GM12878 (cell line): Measurements from ENCODE around the gene EMILIN2.
"Not testable (repeated sequence)": the region's sequence is repeated elsewhere in the genome, so short reads cannot be mapped to it uniquely, and the experiment has no call there.

ENCODE experiments used
- GABPA ChIP-seq: IDR thresholded peaks from 2 replicates; pipeline ENCODE4 v1.6.1; 2014; ENCODE audit warnings: antibody characterized with exemption, low read depth, mild to moderate bottlenecking, inconsistent platforms
- NRF1 ChIP-seq: conservative IDR thresholded peaks from 2 replicates; pipeline ENCODE4 v1.6.1; 2011; ENCODE audit warnings: mild to moderate bottlenecking, low read depth, low read length, improper control_type of control experiment
- ZNF622 ChIP-seq: fragments of 450-650 bp; IDR thresholded peaks from 2 replicates; pipeline ENCODE4 v1.6.1; 2017; ENCODE audit warnings: mild to moderate bottlenecking, inconsistent platforms

- not testable (repeated sequence) for TF ChIP-seq ZNF622, NRF1, GABPA
Measured at GRCh38 chr18:2915486-2915885, 68.7 kb downstream of the EMILIN2 start.
